IPS-NIHi7 (cell line): ENCODE measurements around the gene C5orf47.

Source experiments
- DNase-seq: peaks from one replicate; pipeline ENCODE4 v3.0.0; 2012; ENCODE audit warnings: mixed read lengths; ENCODE audit errors: extremely low spot score

The C5orf47 gene

GRCh38 chr5:173970878-173971650 is 17.9 kb upstream of the C5orf47 start:
- no peak for DNase-seq

DNA sequence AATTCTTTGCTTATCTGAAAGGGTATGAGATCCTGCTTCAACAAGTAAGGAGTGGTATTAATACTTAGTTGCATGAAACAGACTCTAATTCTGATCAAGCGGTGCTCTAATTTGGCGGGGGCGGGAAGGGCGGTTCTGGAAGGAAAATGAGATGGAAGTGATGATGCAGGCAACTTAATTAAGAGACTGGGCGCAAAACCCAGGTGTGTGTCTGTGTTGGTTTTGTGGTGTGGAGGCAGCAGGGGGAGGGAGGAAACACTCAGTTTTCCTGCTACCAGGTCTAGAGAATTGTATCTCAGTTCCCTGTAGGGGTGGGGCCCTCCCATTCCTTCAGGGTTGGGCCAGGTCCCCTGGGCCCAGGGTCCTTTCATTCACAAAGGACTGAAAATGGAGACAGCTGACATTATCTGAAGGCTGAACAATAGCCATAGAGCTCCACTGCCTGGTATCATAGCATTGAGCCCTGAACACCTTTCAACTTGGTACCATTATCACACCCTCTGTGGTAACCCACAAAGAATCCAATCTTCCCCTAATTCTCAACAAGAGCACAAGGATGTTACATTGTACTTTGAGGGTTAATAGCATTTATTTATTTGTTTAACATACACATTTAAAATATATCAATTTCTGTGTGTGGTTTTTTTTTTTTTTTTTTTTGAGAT is 17.2 kb upstream of the C5orf47 start:
- no peak for DNase-seq

GRCh38 chr5:173972607-173972924 is 16.4 kb upstream of the C5orf47 start:
- DNase-seq = no peak

DNA sequence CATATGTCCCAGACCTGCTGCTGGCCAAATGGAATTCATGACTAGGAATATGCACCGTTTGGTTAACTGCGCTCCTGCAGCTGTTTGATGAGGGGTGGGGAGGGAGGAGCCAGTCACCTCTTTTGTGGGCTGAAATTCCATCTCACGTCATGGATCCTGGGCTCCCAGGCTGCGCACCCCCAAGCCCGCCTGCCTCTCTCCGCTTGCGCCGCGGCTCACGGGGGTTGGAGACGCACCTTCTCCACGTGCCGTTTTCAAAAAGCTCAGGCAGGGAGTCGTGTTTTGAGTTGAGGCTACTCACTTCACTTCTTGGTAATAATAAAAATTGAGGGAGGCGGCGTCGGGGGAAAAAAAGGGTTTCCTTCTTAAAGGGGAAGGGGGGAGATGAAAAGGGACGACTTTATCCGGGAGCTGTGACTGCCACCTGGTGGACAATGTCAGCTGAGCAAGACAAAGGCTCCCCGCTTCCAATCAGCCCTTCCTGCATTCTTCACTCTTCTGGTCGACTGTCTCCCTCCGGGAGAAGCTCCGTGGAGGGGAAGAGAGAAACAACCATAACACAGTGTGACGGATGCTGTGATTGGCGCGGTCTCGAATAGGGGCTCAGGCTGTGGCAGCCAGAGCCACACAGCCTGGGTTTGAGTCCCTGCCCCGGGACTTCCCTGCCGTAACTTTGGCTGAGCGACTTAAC is 15.9 kb upstream of the C5orf47 start:
- DNase-seq = peak; percentile 89

- peak; percentile 64 for DNase-seq
These were observed 15.4 kb upstream of the C5orf47 start for GRCh38 chr5:173973616-173973969.

- DNase-seq = no peak
These were observed 14.2 kb upstream of the C5orf47 start for GRCh38 chr5:173974688-173975239.

DNA sequence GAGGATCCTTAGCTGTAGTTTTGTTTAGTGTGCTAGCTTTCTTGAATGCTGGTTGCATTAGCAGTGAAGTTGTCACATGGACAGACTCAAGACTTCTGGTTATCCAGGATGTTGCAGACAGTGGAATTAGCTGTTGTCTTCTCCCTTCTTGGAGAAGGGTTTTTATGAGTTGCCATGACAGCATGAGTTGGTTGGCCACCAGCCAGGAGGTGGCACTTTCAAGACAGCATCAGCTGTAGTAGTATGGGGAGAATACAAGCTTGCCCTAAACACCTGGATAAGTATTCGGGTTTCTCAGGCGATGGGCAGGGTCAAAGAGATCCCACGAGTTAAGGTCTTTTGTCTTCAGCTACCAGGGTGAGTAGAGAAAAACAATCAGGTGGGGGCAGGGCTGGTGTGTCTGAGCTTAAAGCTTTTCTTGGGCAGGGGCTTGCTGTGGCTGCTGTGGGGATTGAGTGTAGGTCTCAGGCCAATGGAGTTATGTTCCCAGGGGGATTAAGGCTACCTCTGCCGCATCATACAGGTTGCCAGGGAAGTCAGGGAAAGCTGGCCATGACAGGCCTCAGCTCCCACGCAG is 7.7 kb upstream of the C5orf47 start:
- no peak for DNase-seq

- DNase-seq = peak; percentile 56
These were observed 4.8 kb upstream of the C5orf47 start for GRCh38 chr5:173984218-173984617.

DNA sequence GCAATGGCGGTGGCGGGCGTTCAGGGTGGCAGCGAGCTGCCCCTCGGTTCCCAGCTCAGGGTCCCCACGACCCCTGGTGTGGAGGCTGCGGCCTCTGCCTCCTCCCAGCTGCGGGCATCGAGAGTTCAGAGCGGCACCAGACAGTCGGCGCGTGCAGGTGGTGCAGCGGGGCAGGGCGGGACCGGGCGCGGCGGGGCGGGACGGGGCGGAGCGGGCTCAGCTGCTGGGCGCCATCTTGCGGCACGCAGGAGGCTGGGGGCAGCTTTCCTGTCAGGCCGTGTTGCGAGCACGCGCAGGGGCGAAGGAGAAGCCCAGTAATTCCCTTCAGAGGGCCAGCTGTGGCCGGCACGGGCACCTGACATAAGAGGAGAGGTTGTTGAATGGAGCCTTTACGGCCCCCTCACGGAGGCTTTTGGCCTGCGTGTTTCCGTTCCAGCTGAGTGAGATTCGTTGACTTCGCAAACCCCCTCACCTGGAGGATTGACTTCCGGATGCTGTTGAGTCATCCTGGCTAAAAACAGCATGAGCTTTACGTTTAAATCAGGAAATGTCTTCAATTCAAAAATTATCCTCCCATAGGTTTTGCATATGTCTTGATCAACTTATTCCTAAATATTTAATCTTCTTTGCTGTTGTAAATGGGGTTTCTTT is 587 bp downstream of the C5orf47 start:
- no peak for DNase-seq

GRCh38 chr5:173997331-173997730 is 8.4 kb downstream of the C5orf47 start:
- DNase-seq = no peak

- DNase-seq = no peak
These were observed 9.6 kb downstream of the C5orf47 start for GRCh38 chr5:173998531-173998930.

DNA sequence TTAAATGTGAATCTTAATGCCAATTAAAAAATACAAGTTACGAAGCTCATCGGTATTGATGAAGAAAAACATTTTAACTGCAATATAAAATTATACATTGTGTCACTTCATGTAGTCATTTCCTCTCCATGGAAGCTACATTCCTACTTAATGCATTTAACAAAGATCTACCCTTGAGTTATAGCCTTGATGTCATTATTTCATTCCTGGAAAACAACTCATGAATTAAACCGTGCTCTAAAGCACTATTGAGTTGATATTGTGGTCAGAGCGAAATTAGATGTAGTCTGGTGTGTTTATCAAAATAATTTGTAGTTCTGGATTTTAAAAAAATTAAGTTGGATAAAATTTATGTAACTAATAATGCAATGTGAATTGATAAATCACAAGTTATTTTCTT is 11.1 kb downstream of the C5orf47 start:
- DNase-seq = no peak

- DNase-seq = no peak
These were observed 14.8 kb downstream of the C5orf47 start for GRCh38 chr5:174003795-174004194.

DNA sequence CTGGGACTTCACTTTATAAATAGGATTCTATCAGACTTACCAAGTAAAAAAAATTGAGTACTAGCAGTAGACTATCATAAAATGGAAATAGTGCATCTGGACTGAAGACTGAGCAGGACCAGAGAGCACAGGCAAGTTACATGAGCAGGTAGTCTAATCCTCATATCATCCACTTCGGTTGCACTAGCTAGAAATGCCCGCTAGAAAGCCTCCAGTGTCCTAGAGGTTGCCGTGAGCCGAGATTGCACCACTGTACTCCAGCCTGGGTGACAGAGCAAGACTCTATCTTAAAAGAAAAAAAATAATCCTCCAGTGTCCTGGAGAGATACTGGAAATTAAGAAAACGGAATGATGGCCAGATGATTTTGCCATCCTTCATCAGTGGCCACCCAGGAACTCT is 20.0 kb downstream of the C5orf47 start:
- no peak for DNase-seq

GRCh38 chr5:174010365-174010764 is 21.4 kb downstream of the C5orf47 start:
- DNase-seq = no peak

- DNase-seq = no peak
These were observed 22.5 kb downstream of the C5orf47 start for GRCh38 chr5:174011441-174011840.

- peak; percentile 65 for DNase-seq
These were observed 31.3 kb downstream of the C5orf47 start for GRCh38 chr5:174020069-174020927.

GRCh38 chr5:174020928-174021304 is 31.9 kb downstream of the C5orf47 start:
- DNase-seq = no peak

DNA sequence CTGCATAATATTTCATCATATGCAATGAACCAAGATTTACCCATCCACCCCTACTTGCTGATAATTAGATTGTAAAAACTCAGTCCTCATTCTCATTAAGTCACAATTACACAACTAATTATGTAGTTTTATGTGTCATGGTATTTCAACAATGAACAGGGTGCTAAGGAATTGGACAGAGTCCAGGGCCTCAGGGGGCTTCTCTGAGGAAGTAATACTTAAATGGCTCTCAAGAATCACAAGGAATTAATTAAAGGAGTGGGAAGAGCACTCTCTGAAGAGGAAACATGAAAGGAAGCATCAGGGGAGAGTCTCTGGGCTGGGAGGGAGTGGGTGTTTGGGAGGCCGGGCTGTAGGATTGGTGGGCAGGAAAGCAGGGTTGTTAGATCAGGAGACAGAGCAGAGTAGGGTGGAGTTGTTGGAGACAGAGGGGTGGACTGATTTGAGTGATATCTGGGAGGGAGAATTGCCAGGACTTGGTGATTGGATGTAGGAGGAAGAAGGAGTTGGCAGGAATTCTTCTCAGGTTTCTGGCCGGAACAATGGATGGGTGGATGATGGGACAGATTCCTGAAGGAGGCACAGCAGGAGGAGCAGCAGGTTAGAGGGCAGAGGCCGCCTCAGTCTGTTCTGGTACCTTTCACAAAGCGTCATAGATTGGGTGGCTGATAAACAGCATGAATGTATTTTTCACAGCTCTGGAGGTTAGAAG is 33.6 kb downstream of the C5orf47 start:
- peak; percentile 24 for DNase-seq

DNA sequence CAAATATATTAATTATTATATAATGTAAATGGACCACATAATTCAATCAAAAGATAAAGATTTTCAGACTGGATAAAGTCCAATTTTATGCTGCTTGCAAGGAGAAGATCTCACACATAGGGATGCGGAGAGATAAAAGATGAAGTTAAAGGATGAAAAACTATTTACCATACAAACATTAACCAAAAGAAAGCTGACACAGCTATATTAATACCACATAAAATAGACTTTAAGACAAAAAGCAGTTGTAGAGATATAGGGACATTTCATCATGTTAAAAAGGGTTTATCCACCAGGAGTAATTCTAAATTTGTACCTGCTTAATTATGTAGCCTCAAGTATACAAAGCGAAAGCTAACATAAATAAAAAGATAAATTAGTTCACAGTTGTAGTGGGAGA is 41.3 kb downstream of the C5orf47 start:
- DNase-seq = no peak
